RPMI7951 (cell line): ENCODE results near the gene DNAAF1. TPM values are rescaled to one million over a fixed set of nuclear protein-coding genes. Genes with fewer than 3 reads are reported as not detected.

ENCODE experiments used
- DNase-seq: peaks from one replicate; pipeline ENCODE4 v3.0.0-alpha.2; 2012; ENCODE audit warnings: low read depth
- total RNA-seq: library from RNA; depleted of rRNA; stranded (reverse); fragments of >200 nt; shearing (Covaris generic); gene quantifications from 2 replicates; pipeline ENCODE4 v1.2.3, GENCODE V29; 2014

The DNAAF1 gene
- total RNA-seq, 1 experiment from 2014 or later, result not detected

DNA sequence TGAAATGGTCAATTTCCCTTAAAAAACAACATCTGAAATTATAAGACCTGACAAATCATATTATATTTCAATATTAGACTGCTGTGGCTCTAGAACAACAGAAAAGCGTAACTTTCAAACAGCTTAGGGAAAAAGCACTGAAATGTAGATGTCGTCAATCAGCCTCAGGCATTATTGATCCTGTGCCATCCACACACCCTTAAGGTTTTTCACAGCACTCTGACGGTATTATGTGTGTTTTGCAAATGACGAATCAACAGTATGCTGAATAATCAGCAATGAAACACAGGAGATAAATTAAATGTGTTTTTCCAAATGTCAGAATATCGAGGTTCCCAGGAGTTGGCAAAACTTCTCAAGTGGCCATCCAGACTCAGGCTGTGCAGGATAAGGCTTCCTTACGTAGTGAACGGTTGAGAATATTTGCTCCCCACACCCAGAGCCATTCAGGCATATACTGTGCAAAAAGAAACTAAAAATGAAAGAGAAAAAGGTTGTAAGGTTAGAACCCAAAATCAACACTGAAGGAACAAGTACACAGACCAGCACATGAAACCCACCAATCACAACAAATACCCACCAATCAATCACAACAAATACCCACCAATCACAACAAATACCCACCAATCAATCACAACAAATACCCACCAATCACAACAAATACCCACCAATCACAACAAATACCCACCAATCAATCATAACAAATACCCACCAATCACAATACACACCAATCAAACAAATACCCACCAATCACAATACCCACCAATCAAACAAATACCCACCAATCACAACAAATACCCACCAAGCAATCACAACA is 20.6 kb upstream of the DNAAF1 start:
- no peak for DNase-seq

DNA sequence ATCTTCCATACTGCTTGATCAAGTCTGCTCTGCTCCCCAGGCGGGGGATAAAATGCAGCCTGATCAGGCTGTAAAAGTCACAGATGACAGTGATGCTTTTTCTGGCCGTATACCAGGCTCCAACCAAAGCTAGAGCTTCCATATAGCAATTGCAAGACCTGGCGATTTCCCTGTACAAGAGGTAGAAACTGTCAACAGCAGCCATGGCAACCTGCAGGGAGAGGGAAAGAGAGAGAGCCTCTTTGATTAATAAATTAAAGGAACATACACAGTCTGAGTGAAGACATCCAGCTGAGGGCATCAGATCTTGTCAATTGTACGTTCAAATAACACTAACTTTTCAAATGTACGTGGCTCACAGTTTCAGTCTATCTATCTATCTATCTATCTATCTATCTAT is 14.0 kb upstream of the DNAAF1 start:
- DNase-seq, result no peak

DNA sequence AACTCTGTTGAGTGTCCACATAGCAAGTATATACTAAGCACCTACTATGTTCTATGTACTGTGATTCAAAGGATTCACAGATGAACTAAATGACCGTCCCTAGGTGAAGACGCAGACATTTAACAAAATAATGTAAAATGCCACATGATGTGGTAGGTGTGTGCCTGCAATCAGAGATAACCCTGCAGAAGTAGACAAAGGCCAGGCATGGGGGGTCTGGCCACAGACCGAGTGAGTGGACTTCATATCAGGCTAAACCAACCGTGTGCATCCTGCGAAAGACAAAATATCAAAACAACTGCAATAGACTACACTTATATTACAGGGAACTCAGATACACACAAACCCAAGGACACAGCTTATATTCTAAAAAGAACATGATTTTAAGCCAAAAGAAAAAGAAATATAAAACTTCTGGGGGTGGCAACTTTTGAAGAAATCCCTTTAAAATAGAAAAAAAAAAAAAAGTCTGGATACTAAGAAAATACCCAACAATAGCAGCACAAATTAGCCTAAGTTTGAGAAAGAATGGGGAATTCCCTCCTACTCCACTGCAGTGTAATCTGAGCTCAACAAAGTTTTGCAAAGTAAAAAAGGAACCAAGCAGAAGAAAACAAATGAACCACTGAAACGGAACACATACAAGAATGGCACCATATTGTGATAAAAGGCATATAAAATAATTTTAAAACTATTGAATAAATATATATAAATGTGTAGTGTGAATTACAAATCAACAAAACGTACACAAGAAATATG is 12.4 kb upstream of the DNAAF1 start:
- no peak for DNase-seq

DNA sequence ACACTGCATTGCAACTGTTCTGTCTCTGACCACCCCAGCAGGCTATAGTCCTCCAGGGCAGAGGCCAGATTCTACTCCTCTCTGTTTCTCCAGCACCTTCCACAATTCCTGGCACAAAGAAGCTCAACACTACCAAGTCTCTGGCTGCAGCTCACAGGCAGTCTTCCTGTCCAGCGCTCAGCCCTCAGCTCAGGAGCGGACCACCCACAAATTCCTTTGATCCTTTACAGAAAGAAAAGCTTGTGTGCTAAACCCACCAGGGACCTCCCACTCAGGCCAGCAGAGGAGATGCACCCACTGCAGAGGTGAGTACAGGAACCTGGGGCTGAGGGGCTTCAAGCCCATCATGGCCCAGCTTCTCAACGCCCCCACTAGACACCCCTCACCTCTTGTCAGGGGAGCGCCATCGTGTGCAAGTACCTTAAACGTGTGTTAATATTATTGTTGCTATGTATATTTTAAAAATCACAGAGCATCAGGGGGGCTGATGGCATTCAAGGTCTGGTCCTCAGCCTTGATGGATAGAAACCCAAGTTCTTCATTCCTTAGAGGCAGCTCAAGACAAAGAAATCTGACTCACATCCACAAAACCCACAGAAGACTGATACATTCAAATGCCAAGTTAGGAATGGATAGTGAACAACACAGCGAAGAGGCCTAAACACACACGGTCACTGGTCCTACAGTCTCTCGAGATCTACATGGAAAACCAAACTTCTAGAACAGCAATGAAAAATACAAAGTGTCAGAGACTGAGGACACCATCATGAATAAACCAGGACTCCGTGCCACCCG is 8.6 kb upstream of the DNAAF1 start:
- DNase-seq, result no peak

DNA sequence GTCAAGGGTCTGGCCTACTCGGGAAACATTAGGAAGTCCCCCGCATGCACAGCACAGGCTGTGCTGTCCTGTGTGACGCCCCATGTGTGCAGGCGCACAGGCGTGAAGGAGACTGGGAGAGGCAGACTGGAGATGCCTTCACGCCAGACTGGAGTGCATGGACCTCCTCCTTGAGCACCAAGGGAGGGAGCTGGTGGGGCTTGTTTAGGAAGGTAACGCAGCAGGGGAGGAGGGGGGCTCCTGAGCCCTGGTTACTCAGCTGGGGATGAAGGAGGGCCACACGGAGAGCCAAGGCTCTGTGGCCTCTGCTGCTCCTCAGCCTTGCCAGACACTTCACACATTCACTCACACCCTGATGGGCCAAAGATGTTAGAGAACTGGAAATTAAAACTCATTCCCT is 7.8 kb upstream of the DNAAF1 start:
- DNase-seq, result no peak

DNA sequence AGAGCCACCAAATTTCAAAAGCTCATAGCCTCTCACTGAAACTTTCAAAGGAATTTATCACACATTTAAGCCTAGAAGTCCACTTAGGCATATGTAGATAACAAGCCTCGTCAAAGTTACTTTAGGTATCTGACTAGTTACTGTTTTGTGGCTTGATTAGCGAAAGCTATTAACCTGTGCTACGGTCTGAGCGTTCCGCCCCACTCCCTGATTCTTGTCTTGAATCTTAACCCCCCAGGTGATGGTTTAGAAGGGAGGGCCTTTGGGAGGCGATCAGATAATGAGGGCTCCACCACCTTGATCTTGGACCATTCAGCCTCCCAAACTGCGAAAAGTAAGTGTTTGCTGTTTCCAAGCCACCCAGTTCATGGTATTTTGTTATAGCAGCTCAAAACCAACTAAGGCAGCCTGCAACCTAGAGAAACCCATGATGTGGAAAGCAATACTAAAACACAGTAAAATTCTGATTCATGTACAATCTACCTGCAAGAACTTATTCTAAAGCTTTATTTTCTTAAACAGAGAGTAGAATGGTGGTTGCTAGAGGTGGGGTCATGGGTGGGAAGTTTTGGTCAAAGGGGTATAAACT is 7.2 kb upstream of the DNAAF1 start:
- no peak for DNase-seq

DNA sequence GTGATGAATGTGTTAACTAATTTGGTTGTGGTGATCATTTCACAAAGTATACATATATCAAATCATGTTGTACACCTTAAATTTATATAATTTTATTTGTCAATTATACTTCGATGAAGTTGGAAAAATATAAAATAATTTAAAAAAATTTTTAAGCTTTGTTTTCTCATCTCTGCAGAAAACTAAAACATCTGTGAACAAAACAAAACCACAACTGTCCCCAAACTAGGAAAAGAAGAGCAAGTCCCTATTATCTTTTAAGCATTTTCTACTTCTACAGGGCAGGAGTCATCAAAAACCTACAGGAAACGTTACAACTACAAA is 6.6 kb upstream of the DNAAF1 start:
- no peak for DNase-seq

DNA sequence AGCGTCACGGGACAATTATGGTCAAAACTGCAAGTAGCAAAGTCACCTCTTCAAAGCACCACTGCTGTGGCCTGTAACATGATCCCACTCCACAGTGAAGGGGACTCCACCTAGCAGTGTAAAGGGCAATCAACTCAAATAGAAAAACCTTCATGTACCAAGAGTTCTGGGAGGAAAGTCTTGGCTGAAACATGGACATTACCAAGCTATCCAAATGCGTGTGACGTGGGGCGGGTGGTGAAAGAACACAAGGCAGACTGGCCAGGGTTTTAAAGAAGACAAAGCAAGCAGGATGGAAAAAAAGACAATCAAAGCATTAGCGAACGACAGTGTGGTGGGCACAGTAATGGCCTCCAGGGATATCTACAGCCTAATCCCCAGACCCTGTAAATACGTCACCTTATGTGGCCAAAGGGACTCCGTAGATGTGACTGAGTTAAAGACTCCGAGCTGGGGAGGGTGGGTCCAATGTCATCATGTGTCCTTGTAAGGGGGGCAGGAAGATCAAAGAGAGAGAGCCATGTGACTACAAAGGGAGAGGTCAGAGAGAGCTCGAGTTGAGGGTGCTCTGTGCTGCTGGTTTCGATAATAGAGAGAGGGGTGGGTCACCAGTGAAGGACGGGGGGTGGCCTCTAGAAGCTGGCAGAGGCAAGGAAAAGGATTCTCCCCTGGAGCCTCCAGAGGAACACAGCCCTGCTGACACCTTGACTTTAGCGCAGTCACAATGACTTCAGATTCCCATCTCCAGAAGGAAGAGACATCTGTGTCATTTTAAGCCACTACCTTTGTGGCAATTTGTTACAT is 6.1 kb upstream of the DNAAF1 start:
- peak; percentile 36 for DNase-seq

DNA sequence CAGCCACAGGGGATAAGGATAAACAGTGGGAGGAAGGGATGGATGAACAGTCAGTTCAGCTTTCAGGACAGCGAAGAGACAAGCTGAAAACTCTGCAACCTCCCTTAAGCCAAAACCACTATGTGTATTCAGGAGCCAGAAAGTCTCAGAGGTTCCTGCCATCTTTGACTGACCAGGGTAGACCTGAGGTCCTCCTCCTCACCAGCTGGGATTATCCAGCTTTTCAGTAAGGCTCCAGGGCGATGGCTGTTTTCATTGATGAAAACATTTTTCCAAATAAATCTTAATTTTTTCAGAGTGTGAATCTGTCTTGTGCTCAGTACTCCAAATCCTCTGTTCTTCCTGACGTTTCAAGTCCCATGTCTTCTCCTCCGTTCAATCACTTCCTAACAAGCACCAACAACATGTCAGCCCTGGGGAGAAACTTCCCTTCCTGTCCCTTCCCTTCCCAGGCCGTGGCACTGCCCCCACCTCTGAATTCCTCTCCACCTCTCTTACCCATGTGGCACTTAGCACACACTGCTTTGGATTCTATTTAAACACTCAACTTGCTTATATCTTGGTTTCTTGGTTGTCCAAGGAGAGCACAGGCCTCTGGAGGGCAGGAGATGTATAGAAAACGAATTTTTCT is 5.4 kb upstream of the DNAAF1 start:
- DNase-seq, result no peak

DNA sequence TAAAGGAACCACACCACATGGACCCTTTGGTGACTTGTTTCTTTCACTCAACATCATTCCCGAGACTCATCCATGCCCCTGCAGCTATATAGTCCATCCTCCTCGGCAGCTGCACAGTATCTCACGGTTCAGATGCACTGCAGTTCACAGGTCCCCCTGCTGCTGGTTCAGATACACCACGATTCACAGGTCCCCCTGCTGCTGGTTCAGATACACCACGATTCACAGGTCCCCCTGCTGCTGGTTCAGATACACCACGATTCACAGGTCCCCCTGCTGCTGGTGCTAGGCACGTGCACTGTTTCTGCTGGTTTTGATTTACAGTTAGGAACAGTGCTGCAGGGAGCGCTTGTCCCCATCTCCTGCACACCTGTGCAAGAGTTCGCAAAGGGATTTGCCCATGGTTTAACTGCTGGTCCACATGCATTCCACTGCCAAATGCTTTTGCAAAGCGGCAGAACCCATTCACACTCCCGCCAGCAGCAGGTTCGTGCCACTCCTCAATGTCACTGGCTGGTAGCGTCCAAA is 3.9 kb upstream of the DNAAF1 start:
- DNase-seq, result no peak

DNA sequence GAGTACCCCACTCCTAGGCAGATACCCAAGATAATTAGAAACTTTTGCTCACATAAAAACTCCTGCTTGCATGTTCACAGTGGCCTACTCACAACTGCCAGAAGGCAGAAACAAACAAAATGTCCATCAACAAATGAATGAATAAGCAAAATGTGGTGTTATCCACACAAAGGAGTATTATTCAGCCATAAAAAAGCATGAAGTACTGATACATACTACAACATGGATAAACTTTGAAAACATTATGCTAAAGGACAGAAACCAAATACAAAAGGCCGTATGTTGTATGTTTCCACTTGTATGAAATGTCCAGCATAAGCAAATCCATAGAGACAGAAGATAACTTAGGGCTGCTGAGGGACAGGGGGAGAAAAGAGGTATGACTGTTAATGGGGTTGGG is 2.0 kb upstream of the DNAAF1 start:
- no peak for DNase-seq

DNA sequence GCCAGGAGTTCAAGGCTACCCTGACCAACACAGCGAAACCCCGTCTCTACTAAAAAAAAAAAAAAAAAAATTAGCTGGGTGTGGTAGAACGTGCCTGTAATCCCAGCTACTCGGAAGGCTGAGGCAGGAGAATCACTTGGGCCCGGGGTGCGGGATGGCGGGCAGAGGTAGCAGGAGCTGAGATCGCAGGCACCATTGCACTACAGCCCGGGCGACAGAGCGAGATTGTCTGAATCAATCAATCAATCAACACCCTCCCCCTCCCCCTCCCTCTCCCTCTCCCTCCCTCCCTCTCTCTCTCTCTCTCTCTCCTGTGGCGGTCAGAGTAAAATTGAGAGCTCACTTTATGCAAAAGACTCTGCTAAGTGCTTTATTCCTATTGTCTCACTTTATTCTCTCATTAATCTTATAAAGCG is 1.3 kb upstream of the DNAAF1 start:
- DNase-seq, result no peak

DNA sequence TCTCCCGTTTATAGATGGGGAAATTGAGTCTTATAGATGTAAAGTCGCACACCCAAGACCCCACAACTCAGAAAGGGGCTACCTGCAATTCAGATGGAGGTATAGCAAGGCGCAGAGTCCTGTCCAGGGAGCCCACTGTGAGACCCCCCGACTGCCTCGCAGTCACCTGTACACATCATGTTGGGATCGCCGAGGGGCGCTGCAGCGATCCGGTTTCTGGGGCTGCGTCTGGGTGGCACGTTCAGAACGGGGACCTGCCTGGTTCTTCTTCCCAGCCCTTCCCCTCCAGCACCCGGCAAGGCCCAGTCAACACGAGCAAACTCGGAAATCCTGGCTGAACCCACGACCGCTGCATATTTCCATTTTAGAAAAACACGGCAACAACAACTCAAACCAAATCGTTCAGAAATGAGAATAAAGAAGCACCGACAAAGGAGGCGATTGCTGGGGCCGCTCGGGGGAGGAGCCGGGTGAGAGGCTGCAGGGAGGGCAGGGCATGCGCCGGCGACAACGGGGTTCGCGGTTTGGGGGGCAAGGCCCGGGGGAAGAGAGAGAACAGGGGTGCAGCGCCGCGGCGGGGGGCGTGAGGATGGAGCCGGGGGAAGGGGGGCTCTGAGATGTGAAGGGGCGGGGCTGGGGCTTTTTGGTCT is 774 bp upstream of the DNAAF1 start:
- no peak for DNase-seq

DNA sequence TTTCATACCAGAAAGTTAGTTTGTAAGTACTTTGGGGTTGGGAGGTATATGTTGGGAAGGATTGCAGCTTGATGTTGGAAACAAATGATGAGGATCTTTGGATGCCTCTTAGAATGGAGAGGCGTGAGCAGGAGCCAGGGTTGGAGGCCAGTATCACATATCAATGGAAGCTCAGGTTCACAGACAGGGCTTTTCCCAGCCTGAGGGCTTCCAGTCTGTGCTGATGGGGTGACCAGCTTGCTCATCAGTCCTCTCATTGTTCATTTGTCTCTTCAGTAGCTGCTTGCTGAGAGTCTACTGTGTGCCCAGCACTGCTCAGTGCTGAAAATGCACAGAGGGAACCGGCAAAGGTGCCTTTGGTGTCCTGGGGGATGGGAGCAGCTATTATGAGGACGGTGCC is 5.8 kb downstream of the DNAAF1 start:
- DNase-seq, result no peak

DNA sequence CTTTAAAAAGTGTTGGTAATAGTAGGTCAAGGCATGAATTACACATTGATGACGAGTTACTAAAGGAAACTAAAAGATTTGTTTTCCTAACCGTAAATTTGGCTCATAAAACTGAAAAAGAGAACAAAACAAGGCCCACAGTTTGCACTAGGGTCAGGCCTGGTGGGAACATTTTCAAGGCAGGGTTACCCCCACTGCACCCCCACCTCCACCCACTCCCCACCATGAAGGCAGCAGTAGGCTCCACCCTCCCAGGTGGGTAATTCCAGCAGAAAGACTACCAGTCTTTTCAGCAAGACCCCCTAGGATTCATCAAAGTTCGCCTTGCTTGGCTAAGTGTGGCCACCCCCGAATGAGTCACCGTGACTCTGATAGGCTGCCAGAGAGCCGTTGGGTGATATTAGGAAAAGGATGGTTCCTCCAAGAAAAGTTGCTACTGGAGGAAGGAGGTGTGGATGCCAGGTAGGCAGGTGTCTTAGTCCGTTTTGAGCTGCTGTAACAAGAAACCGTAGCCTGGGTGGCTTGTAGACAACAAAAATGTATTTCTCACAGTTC is 8.6 kb downstream of the DNAAF1 start:
- DNase-seq, result no peak

DNA sequence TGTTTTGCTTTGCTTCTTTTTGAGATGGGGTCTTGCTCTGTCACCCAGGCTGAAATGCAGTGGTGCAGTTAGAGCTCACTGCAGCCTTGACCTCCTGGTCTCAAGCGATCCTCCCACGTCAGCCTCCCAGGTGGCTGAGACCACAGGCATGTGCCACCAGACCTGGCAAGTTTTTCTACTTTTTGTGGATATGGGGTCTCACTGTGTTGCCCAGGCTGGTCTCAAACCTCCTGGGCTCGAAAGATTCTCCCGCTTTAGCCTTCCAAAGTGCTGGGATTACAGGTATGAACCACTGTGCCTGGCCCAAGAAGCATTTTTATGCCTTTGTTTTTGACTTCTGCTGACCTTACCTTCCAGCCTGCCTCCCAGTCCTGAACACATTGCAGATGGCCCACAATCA is 10.1 kb downstream of the DNAAF1 start:
- DNase-seq, result no peak

DNA sequence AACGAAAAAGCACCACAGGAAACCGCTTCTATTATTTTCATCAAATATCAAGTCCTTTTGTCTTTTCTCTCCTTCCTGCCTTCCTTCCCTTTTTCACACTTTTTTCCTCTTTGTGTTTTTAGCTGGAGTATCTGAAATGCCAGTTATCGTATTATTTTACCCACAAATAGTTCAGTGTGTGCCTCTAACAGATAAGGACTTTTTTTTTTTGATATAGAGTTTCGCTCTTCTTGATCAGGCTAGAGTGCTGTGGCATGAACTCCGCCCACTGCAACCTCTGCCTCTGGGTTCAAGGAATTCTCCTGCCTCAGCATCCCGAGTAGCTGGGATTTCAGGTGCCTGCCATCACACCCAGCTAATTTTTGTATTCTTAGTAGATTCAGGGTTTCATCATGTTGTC is 10.7 kb downstream of the DNAAF1 start:
- DNase-seq, result no peak

DNA sequence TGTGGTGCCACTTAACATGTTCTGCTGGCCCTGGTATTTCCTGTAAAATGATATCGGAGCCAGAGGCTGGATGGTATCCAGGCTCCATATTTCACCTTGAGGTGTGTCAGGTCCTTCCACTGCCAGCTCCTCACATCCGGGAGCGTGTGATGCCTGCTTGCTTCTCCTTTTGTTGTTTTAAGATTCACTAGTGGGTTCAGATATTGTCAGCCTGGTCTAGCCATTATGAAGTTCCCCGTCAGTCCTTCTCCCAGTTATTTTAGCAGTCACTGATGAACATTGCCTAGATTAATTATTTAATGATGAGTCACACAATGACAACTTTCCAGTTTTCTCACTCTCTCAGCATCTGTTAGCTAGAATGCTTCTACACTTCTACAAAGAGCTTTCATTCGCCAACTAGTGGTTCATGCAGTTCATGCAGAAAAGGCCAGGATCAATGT is 11.3 kb downstream of the DNAAF1 start:
- no peak for DNase-seq

DNA sequence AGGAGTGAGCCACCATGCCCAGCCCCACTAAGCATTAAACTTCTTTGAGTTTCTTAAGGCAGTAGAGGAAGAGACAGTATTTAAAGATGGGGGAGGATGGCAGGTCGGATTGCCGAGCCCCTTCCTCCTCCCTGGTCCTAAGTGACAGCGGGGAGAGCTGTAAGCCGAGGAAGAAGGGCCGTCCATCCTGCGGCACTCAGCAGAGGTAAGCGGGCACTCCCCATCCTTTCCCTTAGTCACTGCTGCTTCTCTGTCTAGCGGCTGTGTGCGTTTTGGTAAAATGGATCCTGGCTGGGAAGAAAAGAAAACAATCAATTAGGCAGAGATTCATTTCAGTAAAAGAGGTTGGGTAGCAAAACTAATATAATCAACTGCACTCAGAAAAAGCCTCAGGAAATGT is 13.9 kb downstream of the DNAAF1 start:
- no peak for DNase-seq

DNA sequence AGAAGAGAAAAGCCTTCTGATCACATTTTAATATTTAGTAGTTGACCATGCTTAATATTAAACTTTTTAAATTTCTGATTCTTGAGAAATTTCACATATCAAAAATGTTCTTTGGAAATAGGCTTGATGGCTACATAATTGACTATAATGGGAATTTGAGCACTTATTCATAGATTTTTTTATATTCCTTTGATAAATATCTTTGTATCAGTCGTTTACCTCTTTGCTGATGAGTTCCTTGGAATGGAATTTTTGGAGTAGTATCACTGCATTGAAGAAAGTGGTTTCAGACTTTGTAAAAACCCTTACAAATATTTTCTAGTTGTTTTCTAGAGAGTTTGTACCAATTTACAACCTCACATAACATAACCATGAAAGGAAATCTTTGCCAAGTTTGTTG is 14.7 kb downstream of the DNAAF1 start:
- no peak for DNase-seq
